ENCODE data around the gene MAGEA10. TPM values are rescaled to one million over a fixed set of nuclear protein-coding genes. Genes with fewer than 3 reads are reported as not detected.
"Not testable (repeated sequence)": the region's sequence is repeated elsewhere in the genome, so short reads cannot be mapped to it uniquely, and the experiment has no call there.

Gene MAGEA10
- not detected in 2 replicates for total RNA-seq

DNA sequence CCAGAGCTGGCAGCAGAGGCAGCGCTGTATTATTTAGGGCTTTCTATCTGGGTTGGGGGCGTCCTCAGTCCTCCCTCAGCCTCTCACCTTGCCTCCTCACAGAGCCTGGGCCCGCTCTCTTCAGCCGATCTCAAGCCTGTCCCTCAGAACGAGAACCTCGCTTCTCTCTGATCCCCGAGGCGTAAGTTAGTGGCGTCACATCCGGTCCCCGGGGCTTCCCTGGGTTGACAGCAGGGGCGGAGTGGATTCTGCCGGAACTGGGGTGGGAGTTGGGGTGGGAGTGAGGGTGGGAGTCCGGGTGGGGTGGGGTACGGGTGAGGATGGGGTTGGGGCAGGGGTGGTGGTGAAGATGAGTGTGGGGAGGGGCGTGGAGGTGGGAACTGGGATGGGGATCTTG, at the start of gene MAGEA10:
MAGEA10 (minus strand) TSS at position 190 of the 397 bp plus-strand sequence. CDS start 2,957 bp downstream, outside the sequence.
- H3K27me3 ChIP-seq (ENCODE audit: control insufficient read depth, insufficient read depth, low read length): no peaks in the 10 kb centered on the region
- H3K4me3 ChIP-seq (ENCODE audit: low read depth, low read length): no peak within 1 kb of the TSS
- TF ChIP-seq, protein P1, sequence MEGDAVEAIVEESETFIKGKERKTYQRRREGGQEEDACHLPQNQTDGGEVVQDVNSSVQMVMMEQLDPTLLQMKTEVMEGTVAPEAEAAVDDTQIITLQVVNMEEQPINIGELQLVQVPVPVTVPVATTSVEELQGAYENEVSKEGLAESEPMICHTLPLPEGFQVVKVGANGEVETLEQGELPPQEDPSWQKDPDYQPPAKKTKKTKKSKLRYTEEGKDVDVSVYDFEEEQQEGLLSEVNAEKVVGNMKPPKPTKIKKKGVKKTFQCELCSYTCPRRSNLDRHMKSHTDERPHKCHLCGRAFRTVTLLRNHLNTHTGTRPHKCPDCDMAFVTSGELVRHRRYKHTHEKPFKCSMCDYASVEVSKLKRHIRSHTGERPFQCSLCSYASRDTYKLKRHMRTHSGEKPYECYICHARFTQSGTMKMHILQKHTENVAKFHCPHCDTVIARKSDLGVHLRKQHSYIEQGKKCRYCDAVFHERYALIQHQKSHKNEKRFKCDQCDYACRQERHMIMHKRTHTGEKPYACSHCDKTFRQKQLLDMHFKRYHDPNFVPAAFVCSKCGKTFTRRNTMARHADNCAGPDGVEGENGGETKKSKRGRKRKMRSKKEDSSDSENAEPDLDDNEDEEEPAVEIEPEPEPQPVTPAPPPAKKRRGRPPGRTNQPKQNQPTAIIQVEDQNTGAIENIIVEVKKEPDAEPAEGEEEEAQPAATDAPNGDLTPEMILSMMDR (IDR thresholded peaks at IDR 0.05; ENCODE audit: insufficient read depth, low read length, poor library complexity, severe bottlenecking): no peak
- DNase-seq (ENCODE audit: low read depth): no peak
- no peaks in the 10 kb centered on the region for H3K36me3 ChIP-seq (ENCODE audit: control insufficient read depth, insufficient read depth, low read length)

DNA sequence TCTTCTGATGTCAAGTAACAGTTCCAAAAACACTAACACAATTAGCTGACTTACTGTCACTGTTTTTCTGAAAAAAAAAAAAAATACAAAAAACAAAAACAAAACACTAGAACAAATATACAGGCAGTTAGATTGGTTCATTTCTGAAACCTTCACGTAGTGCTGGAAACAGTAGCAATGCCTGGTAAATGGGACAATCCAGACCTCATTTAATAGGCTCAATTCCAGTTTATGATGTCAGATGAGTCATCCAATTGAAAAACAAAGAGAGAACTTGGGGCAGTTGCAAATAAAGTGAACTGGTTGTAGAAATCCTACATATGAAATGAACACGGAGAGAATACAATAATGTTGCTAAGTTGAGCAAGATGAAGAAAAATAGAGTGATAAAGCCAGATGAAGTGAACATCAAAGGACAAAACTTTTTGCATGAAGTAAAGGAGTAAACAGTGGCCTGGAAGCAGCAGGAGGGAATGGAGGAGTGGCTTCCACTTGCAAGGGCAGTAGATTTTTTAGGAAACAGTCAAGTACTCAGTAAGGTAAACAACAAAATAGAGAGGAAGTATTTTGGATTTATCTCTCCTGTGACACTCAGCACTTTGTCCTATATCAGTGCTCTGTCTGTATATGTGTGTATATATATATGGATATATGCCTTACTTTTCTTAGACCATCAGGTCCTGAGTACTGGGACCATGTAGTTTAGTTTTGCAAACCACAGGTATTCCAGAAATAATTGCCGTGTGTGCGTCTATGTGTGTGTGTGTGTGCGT, 39.3 kb upstream of the MAGEA10 start:
- TF ChIP-seq, protein P1 (IDR thresholded peaks at IDR 0.05; ENCODE audit: insufficient read depth, low read length, poor library complexity, severe bottlenecking): no peak
- Histone ChIP-seq H3K4me3 (ENCODE audit: low read depth, low read length) (no peak overlapping the region), H3K36me3 (ENCODE audit: control insufficient read depth, insufficient read depth, low read length) (no peaks in the 10 kb centered on the region), H3K27me3 (ENCODE audit: control insufficient read depth, insufficient read depth, low read length) (no peaks in the 10 kb centered on the region)
- DNase-seq (ENCODE audit: low read depth): no peak

DNA sequence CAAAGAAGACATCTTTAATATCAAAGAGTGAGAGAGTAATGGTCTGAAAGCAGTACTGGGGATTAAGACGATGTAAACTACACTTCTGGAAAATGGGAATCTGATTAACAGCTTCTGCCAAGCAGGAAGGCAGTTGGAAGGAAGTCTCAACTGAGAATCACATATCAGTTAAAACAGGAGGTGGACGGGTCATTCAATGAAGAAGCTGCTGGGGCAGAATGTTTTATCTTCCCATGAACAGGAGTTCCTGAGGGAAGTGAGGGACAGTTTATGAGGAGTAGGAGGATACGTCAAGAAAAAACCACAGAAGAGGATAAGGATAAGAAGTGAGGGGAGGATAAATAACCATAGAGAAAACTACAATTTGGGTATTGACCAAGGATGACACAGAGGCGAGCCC, 38.7 kb upstream of the MAGEA10 start:
- Histone ChIP-seq H3K27me3 (ENCODE audit: control insufficient read depth, insufficient read depth, low read length) (no peaks in the 10 kb centered on the region), H3K4me3 (ENCODE audit: low read depth, low read length) (no peak overlapping the region), H3K36me3 (ENCODE audit: control insufficient read depth, insufficient read depth, low read length) (no peaks in the 10 kb centered on the region)
- TF ChIP-seq, protein P1 (IDR thresholded peaks at IDR 0.05; ENCODE audit: insufficient read depth, low read length, poor library complexity, severe bottlenecking): no peak
- DNase-seq (ENCODE audit: low read depth): no peak

DNA sequence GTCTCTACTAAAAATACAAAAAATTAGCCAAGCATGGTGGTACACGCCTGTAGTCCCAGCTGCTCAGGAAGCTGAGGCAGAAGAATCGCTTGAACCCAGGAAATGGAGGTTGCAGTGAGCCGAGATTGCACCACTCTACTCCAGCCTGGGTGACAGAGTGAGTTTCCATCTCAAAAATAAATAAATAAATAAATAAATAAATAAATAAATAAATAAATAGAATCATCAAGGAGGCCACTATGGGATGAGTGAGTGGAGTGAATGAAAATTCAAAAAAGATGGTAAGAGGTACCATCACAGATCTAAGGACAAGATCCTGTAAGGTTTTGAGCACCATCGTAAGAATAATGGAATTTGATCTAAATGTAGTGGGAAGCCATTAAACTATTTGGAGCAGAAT, 37.5 kb upstream of the MAGEA10 start:
- DNase-seq (ENCODE audit: low read depth); H3K4me3 ChIP-seq (ENCODE audit: low read depth, low read length); H3K36me3 ChIP-seq (ENCODE audit: control insufficient read depth, insufficient read depth, low read length); H3K27me3 ChIP-seq (ENCODE audit: control insufficient read depth, insufficient read depth, low read length): not testable (repeated sequence)

DNA sequence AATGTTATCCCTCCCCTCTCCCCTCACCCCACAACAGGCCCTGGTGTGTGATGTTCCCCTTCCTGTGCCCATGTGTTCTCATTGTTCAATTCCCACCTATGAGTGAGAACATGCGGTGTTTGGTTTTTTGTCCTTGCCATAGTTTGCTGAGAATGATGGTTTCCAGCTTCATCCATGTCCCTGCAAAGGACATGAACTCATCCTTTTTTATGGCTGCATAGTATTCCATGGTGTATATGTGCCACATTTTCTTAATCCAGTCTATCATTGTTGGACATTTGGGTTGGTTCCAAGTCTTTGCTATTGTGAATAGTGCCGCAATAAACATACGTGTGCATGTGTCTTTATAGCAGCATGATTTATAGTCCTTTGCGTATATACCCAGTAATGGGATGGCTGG, 35.5 kb upstream of the MAGEA10 start:
- H3K27me3 ChIP-seq (ENCODE audit: control insufficient read depth, insufficient read depth, low read length); H3K4me3 ChIP-seq (ENCODE audit: low read depth, low read length); H3K36me3 ChIP-seq (ENCODE audit: control insufficient read depth, insufficient read depth, low read length); DNase-seq (ENCODE audit: low read depth): not testable (repeated sequence)

DNA sequence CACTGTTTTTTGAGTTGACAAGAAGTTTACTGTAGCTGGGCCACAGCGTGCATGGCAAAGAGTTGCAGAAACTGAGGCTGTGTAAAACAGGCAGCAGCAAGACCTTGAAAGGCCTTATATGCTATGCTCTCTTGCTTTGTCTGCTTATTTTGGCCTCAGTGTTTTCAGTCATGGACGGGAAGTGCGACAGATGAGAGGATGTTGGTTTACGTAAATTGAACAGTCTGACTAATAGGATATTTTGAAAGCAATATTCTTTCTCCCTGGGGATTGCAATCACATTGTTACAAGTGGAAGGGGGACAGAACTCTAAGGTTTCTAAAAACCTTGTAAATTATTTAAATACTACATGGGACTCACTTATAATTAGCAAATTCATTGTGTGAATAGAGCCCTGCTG, 32.2 kb upstream of the MAGEA10 start:
- DNase-seq (ENCODE audit: low read depth): no peak
- H3K4me3 ChIP-seq (ENCODE audit: low read depth, low read length): no peak overlapping the region
- TF ChIP-seq, protein P1 (IDR thresholded peaks at IDR 0.05; ENCODE audit: insufficient read depth, low read length, poor library complexity, severe bottlenecking): no peak
- H3K27me3 ChIP-seq (ENCODE audit: control insufficient read depth, insufficient read depth, low read length): no peaks in the 10 kb centered on the region
- H3K36me3 ChIP-seq (ENCODE audit: control insufficient read depth, insufficient read depth, low read length): no peaks in the 10 kb centered on the region
